HepG2 (cell line): ENCODE results near the gene THAP2. TPM values are rescaled to one million over a fixed set of nuclear protein-coding genes. Genes with fewer than 3 reads are reported as not detected.

ENCODE experiments used
- ATAC-seq: fragments of 200-7000 bp; cut with Tn5 transposase; 3 replicates; pipeline ENCODE4 v1.9.1; 2020; ENCODE audit warnings: mild to moderate bottlenecking, moderate library complexity
- BruUV-seq: library from RNA; stranded (reverse); fragments of 400-500 nt; replicated peaks from 2 replicates; lab custom pipeline; 2021; lab: Mats Ljungman, UMichigan
- CTCF ChIA-PET: fragments of 300-600 bp; formaldehyde crosslinking; extraction: SDS; loops from one replicate; lab custom pipeline; 2021; ENCODE audit warnings: low total read pairs, inconsistent platforms, low intra/inter-chr PET ratio; lab: Yijun Ruan, JAX
- POLR2A ChIA-PET: fragments of 350-600 bp; sonication (Branson Sonifier 250); formaldehyde crosslinking; loops from one replicate; lab custom pipeline; 2020; ENCODE audit warnings: antibody characterized with exemption, inconsistent platforms; lab: Yijun Ruan, JAX
- DNase-seq: peaks from one replicate; pipeline ENCODE4 v3.0.0-alpha.2; 2015; ENCODE audit warnings: low spot score
- FAIRE-seq: peaks from 3 replicates; lab custom pipeline; 2011; peaks lifted over from hg19 to GRCh38; lab: Jason Lieb, UNC
- H2AFZ ChIP-seq: one replicate; pipeline ENCODE4 v1.6.1; 2011; ENCODE audit warnings: low read length, inconsistent platforms
- H3K27ac ChIP-seq: fragments of 300-600 bp; 3 replicates; pipeline ENCODE4 v1.8.0; 2011; ENCODE audit warnings: mixed run types, mild to moderate bottlenecking, mixed read lengths, low read length, inconsistent platforms; ENCODE audit not compliant: insufficient read depth; ENCODE audit errors: extremely low read length
- H3K27me3 ChIP-seq, 2 experiments: fragments of 200-600 bp in 1 of 2; 2 replicates in 1 of 2; 3 replicates in 1 of 2; pipeline versions ENCODE4 v1.6.0 to v1.8.0; 2011; ENCODE audit warnings: low read length in 2 of 2, mild to moderate bottlenecking in 2 of 2, moderate library complexity in 2 of 2, inconsistent platforms in 1 of 2; ENCODE audit not compliant: insufficient read depth in 2 of 2, control insufficient read depth in 1 of 2
- H3K36me3 ChIP-seq, 2 experiments: fragments of 200-600 bp in 1 of 2; replicated peaks in 1 of 2; 2 replicates in 1 of 2; 3 replicates in 1 of 2; pipeline versions ENCODE4 v1.5.1 to v1.8.0; 2011; ENCODE audit warnings: low read length in 2 of 2, inconsistent platforms in 1 of 2; ENCODE audit not compliant: insufficient read depth in 2 of 2, control insufficient read depth in 1 of 2
- H3K4me1 ChIP-seq: 2 replicates; pipeline ENCODE4 v1.5.1; 2012; ENCODE audit warnings: low read length, inconsistent platforms; ENCODE audit not compliant: insufficient read depth
- H3K4me2 ChIP-seq: 2 replicates; pipeline ENCODE4 v1.6.0; 2011; ENCODE audit warnings: low read depth, low read length, inconsistent platforms
- H3K4me3 ChIP-seq, 3 experiments: fragments of 200-600 bp in 1 of 3; sonication (generic), shearing (Covaris generic) in 1 of 3; replicated peaks in 1 of 3; 2 replicates each; pipeline ENCODE4 v1.5.1; 2011 to 2016; ENCODE audit warnings: low read length in 3 of 3, inconsistent platforms in 2 of 3, low read depth in 2 of 3, mild to moderate bottlenecking in 2 of 3, control low read depth in 1 of 3, mixed read lengths in 1 of 3; ENCODE audit not compliant: insufficient read depth in 1 of 3
- H3K79me2 ChIP-seq: one replicate; pipeline ENCODE4 v1.6.1; 2011; ENCODE audit warnings: low read length, inconsistent platforms; ENCODE audit not compliant: insufficient read depth
- H3K9ac ChIP-seq: 2 replicates; pipeline ENCODE4 v1.6.0; 2011; ENCODE audit warnings: mild to moderate bottlenecking, low read depth, low read length, inconsistent platforms; ENCODE audit not compliant: insufficient read depth
- H3K9me3 ChIP-seq: 2 replicates; pipeline ENCODE4 v1.5.1; 2012; ENCODE audit warnings: mild to moderate bottlenecking, low read length
- H4K20me1 ChIP-seq: 2 replicates; pipeline ENCODE4 v1.6.0; 2011; ENCODE audit warnings: inconsistent platforms, mild to moderate bottlenecking, low read length, moderate library complexity; ENCODE audit not compliant: insufficient read depth
- CCAR2 ChIP-seq: fragments of 200-400 bp; formaldehyde crosslinking; optimal IDR thresholded peaks from 2 replicates; pipeline ENCODE3; 2018; ENCODE audit warnings: low read depth, mild to moderate bottlenecking, low read length, moderate library complexity
- IRF2 ChIP-seq: IDR thresholded peaks from 2 replicates; pipeline ENCODE4 v1.6.1; 2018; ENCODE audit warnings: missing genetic modification reagents, missing compliant biosample characterization
- PAF1 ChIP-seq: IDR thresholded peaks from 2 replicates; pipeline ENCODE4 v1.6.1; 2016; ENCODE audit warnings: missing genetic modification reagents, missing compliant biosample characterization
- POGK ChIP-seq: sonication (generic); formaldehyde crosslinking; conservative IDR thresholded peaks from 2 replicates; pipeline ENCODE4 v1.8.0; 2022; ENCODE audit warnings: mild to moderate bottlenecking, moderate library complexity, missing genetic modification reagents
- ZFP36L2 ChIP-seq: sonication (generic); formaldehyde crosslinking; IDR thresholded peaks from 2 replicates; pipeline ENCODE4 v1.4.0; 2020; ENCODE audit warnings: missing genetic modification reagents
- ZFY ChIP-seq: sonication (generic); formaldehyde crosslinking; IDR thresholded peaks from 2 replicates; pipeline ENCODE4 v1.4.0; 2020; ENCODE audit warnings: missing genetic modification reagents
- ZNF577 ChIP-seq: sonication (generic); formaldehyde crosslinking; IDR thresholded peaks from 2 replicates; pipeline ENCODE4 v1.4.0; 2020; ENCODE audit warnings: mild to moderate bottlenecking, low read depth, missing genetic modification reagents, borderline replicate concordance
- ZNF788 ChIP-seq: sonication (generic); formaldehyde crosslinking; IDR thresholded peaks from 2 replicates; pipeline ENCODE4 v1.5.0; 2020; ENCODE audit warnings: mild to moderate bottlenecking, missing genetic modification reagents, borderline replicate concordance
- ZNF839 ChIP-seq: sonication (generic); formaldehyde crosslinking; IDR thresholded peaks from 2 replicates; pipeline ENCODE4 v1.4.0; 2020; ENCODE audit warnings: missing genetic modification reagents, mild to moderate bottlenecking, borderline replicate concordance
- ZSCAN29 ChIP-seq: sonication (generic); formaldehyde crosslinking; conservative IDR thresholded peaks from 2 replicates; pipeline ENCODE4 v1.4.0; 2020; ENCODE audit warnings: mild to moderate bottlenecking, missing genetic modification reagents
- WGBS: methylation state at CpG from one replicate; pipeline ENCODE4 v1.1.6; 2017; ENCODE audit warnings: low lambda C conversion rate; 5-methylcytosine and 5-hydroxymethylcytosine counted together
- in situ Hi-C: cut with HindIII; loops from 2 replicates; pipeline ENCODE4 v1.10.0; 2017; ENCODE audit warnings: low pct_unique_long_range_greater_than_20kb; ENCODE audit not compliant: extremely low pct_ligation_motif_present
- intact Hi-C: fragments of 100-400 bp; cut with micrococcal nuclease; formaldehyde crosslinking; loops from one replicate; pipeline ENCODE4 v1.10.0; 2022; ENCODE audit not compliant: unreplicated experiment
- polyA plus RNA-seq, 8 experiments: library from polyadenylated mRNA; depleted of rRNA in 3 of 8; stranded (reverse) in 7 of 8; unstranded in 1 of 8; fragments of >200 nt; fragmentation: Illumina TruSeq in 4 of 8; extraction: Trizol in 4 of 8; gene quantifications; 2 replicates each; pipeline versions ENCODE4 v1.2.1 to v1.2.3, GENCODE V29; 2011 to 2016; ENCODE audit warnings: low read depth in 4 of 8, missing spikeins in 1 of 8, mixed read lengths in 1 of 8; ENCODE audit not compliant: insufficient read depth in 1 of 8
- total RNA-seq, 5 experiments: library from RNA; depleted of rRNA; stranded (reverse); fragments of >200 nt; fragmentation: Illumina TruSeq; extraction: Trizol; gene quantifications; 2 replicates each; pipeline ENCODE4 v1.2.3, GENCODE V29; 2016; ENCODE audit warnings: low read depth in 1 of 5
- TF ChIP-seq, protein P1 (sequence below): sonication (generic); formaldehyde crosslinking; IDR thresholded peaks from 2 replicates; pipeline ENCODE4 v1.4.0; 2020; ENCODE audit warnings: missing genetic modification reagents, borderline replicate concordance

The THAP2 gene
- total and polyA plus RNA-seq, 2 of the 13 experiments (the other 11 are each of a cell fraction or from before 2014, with no cell fraction given) = 5.2 to 6.2 TPM

DNA sequence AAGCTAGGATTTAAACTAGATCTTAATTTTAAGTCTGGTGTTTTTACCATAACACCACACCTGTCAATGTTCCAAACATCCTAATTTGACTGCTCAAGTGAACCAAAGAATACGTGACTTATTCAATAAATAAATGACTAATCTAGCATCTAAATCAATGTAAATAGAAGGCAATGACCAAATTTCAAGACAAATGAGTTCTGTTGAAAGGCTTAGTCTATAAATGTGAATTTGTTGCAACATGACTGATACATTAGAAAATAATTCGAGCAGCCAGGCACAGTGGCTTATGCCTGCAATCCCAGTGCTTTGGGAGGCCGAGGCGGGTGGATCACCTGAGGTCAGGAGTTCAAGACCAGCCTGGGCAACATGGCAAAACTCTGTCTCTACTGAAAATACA, 15.6 kb upstream of the THAP2 start:
- no TSS peak for BruUV-seq

More for the DNA sequence above, 15.6 kb upstream of the THAP2 start:
- intact Hi-C loops = no loop called here
- 99% methylated on average over 4 of the region's 4 CpGs for WGBS
- Histone ChIP-seq H3K9me3 (peaks cover 6% of the 10 kb centered on the region; the same call in 1 of the 2 replicates), H3K36me3 (peaks cover 6 to 52% of the 10 kb centered on the region in 2 experiments), H3K4me2 (no peak overlapping the region), H3K9ac (no peak overlapping the region), H2AFZ (no peak overlapping the region), H4K20me1 (no peaks in the 10 kb centered on the region; the same call in 1 of the 2 replicates), H3K27me3 (no peaks in the 10 kb centered on the region; a peak in 1 of 5 replicates), H3K4me3 (no peak overlapping the region), H3K27ac (no peak overlapping the region), H3K79me2 (peaks cover 34% of the 10 kb centered on the region), H3K4me1 (no peaks in the 10 kb centered on the region)
- ChIA-PET CTCF (no interaction called here), POLR2A (interaction anchor here (2.5 kb wide), 1 partner anchor 15 kb away, joined by 11 read pairs; the partner anchor contains the start of genes THAP2 and ZFC3H1)
- FAIRE-seq (no peak), ATAC-seq (no peak), DNase-seq (no peak)
- in situ Hi-C loops = no loop called here
- TF ChIP-seq ZFP36L2 (CRISPR knock-in tag) = no peak
- no peak for TF ChIP-seq ZNF839 (CRISPR knock-in tag)
- TF ChIP-seq CCAR2 = no peak
- no peak for TF ChIP-seq ZNF577 (CRISPR knock-in tag)
- no peak for TF ChIP-seq PAF1 (CRISPR knock-in tag)
- no peak for TF ChIP-seq POGK
- TF ChIP-seq, protein P1, sequence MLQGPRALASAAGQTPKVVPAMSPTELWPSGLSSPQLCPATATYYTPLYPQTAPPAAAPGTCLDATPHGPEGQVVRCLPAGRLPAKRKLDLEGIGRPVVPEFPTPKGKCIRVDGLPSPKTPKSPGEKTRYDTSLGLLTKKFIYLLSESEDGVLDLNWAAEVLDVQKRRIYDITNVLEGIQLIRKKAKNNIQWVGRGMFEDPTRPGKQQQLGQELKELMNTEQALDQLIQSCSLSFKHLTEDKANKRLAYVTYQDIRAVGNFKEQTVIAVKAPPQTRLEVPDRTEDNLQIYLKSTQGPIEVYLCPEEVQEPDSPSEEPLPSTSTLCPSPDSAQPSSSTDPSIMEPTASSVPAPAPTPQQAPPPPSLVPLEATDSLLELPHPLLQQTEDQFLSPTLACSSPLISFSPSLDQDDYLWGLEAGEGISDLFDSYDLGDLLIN (CRISPR knock-in tag) = no peak
- TF ChIP-seq ZSCAN29 (CRISPR knock-in tag) = no peak
- no peak for TF ChIP-seq ZNF788 (CRISPR knock-in tag)
- TF ChIP-seq IRF2 (CRISPR knock-in tag) = no peak
- no peak for TF ChIP-seq ZFY (CRISPR knock-in tag)
